Parathyroid adenoma (tissue), 2 donors: ENCODE measurements around the gene CHIT1.
"Not testable (repeated sequence)": the region's sequence is repeated elsewhere in the genome, so short reads cannot be mapped to it uniquely, and the experiment has no call there.

ENCODE experiments used
- H2AFZ ChIP-seq: fragments of 300-600 bp; sonication (generic); one replicate; pipeline ENCODE4 v1.7.0; 2017; ENCODE audit warnings: antibody characterized with exemption, mild to moderate bottlenecking
- H3K27ac ChIP-seq: fragments of 300-600 bp; sonication (generic); one replicate; pipeline ENCODE4 v1.7.0; 2017
- H3K27me3 ChIP-seq: fragments of 300-600 bp; sonication (generic); one replicate; pipeline ENCODE4 v1.7.0; 2017; ENCODE audit warnings: low read length; ENCODE audit not compliant: control insufficient read depth, insufficient read depth
- H3K36me3 ChIP-seq: fragments of 300-600 bp; sonication (generic); one replicate; pipeline ENCODE4 v1.7.0; 2017; ENCODE audit warnings: low read length; ENCODE audit not compliant: control insufficient read depth, insufficient read depth
- H3K4me1 ChIP-seq: fragments of 300-600 bp; sonication (generic); one replicate; pipeline ENCODE4 v1.7.0; 2017; ENCODE audit warnings: control low read depth
- H3K4me2 ChIP-seq: fragments of 300-600 bp; sonication (generic); one replicate; pipeline ENCODE4 v1.7.0; 2017; ENCODE audit warnings: low read length
- H3K4me3 ChIP-seq: fragments of 300-600 bp; sonication (generic); one replicate; pipeline ENCODE4 v1.7.0; 2017; ENCODE audit warnings: low read depth, low read length
- H3K79me2 ChIP-seq: fragments of 300-600 bp; sonication (generic); one replicate; pipeline ENCODE4 v1.7.0; 2017; ENCODE audit warnings: control low read depth
- H3K9ac ChIP-seq: fragments of 300-600 bp; sonication (generic); one replicate; pipeline ENCODE4 v1.7.0; 2017; ENCODE audit warnings: mild to moderate bottlenecking
- H3K9me3 ChIP-seq: fragments of 300-600 bp; sonication (generic); one replicate; pipeline ENCODE4 v1.7.0; 2017; ENCODE audit warnings: low read length; ENCODE audit not compliant: control insufficient read depth
- CTCF ChIP-seq: fragments of 300-600 bp; sonication (generic); IDR thresholded peaks from one replicate; pipeline ENCODE4 v1.7.0; 2017; ENCODE audit warnings: antibody characterized with exemption, mild to moderate bottlenecking
- donor health status: primary hyperparathyroidism.

CHIT1 gene

GRCh38 chr1:203270448-203270847, 41.0 kb upstream of the CHIT1 start:
- Histone ChIP-seq H3K4me2 (no peak overlapping the region), H3K9ac (no peak overlapping the region), H3K4me1 (no peaks in the 10 kb centered on the region), H3K27me3 (no peaks in the 10 kb centered on the region), H3K79me2 (no peaks in the 10 kb centered on the region), H3K36me3 (no peaks in the 10 kb centered on the region), H2AFZ (no peak overlapping the region), H3K4me3 (no peak overlapping the region), H3K9me3 (no peaks in the 10 kb centered on the region), H3K27ac (no peak overlapping the region)
- no peak for TF ChIP-seq CTCF

GRCh38 chr1:203269654-203270020, 40.2 kb upstream of the CHIT1 start:
- H3K4me1 ChIP-seq, result no peaks in the 10 kb centered on the region
- no peaks in the 10 kb centered on the region for H3K79me2 ChIP-seq
- H3K36me3 ChIP-seq, result no peaks in the 10 kb centered on the region
- no peaks in the 10 kb centered on the region for H3K9me3 ChIP-seq
- H3K27me3 ChIP-seq, result no peaks in the 10 kb centered on the region
- H3K4me2 ChIP-seq, result no peak overlapping the region
- no peak overlapping the region for H3K4me3 ChIP-seq
- no peak for TF ChIP-seq CTCF
- no peak overlapping the region for H3K9ac ChIP-seq
- no peak overlapping the region for H3K27ac ChIP-seq
- no peak overlapping the region for H2AFZ ChIP-seq

GRCh38 chr1:203268901-203269653, 39.6 kb upstream of the CHIT1 start:
- Histone ChIP-seq H3K4me1 (no peaks in the 10 kb centered on the region), H3K4me2 (no peak overlapping the region), H3K9me3 (no peaks in the 10 kb centered on the region), H3K9ac (no peak overlapping the region), H3K27ac (peak overlapping the region; percentile 62), H3K27me3 (no peaks in the 10 kb centered on the region), H3K79me2 (no peaks in the 10 kb centered on the region), H2AFZ (peak overlapping the region; percentile 72), H3K4me3 (no peak overlapping the region), H3K36me3 (no peaks in the 10 kb centered on the region)
- peak; percentile 83 for TF ChIP-seq CTCF

GRCh38 chr1:203267912-203268311, 38.4 kb upstream of the CHIT1 start:
- no peak overlapping the region for H3K9ac ChIP-seq
- no peaks in the 10 kb centered on the region for H3K4me1 ChIP-seq
- H3K4me2 ChIP-seq, result peak overlapping the region; percentile 63
- H3K4me3 ChIP-seq, result no peak overlapping the region
- H3K36me3 ChIP-seq, result no peaks in the 10 kb centered on the region
- H3K27ac ChIP-seq, result peak overlapping the region; percentile 56
- TF ChIP-seq CTCF, result no peak
- H3K79me2 ChIP-seq, result no peaks in the 10 kb centered on the region
- H2AFZ ChIP-seq, result peak overlapping the region; percentile 82
- no peaks in the 10 kb centered on the region for H3K9me3 ChIP-seq
- no peaks in the 10 kb centered on the region for H3K27me3 ChIP-seq

GRCh38 chr1:203267347-203267846, 37.9 kb upstream of the CHIT1 start:
- no peaks in the 10 kb centered on the region for H3K36me3 ChIP-seq
- no peaks in the 10 kb centered on the region for H3K79me2 ChIP-seq
- no peaks in the 10 kb centered on the region for H3K9me3 ChIP-seq
- peak overlapping the region; percentile 63 for H3K4me2 ChIP-seq
- no peaks in the 10 kb centered on the region for H3K27me3 ChIP-seq
- TF ChIP-seq CTCF, result peak; percentile 83
- H2AFZ ChIP-seq, result peak overlapping the region; percentile 82
- H3K27ac ChIP-seq, result peak overlapping the region; percentile 56
- H3K9ac ChIP-seq, result no peak overlapping the region
- H3K4me1 ChIP-seq, result no peaks in the 10 kb centered on the region
- H3K4me3 ChIP-seq, result peak overlapping the region; percentile 63

GRCh38 chr1:203266140-203266539, 36.7 kb upstream of the CHIT1 start:
- H3K79me2 ChIP-seq, H3K4me2 ChIP-seq, H3K27me3 ChIP-seq, H3K4me3 ChIP-seq, H3K27ac ChIP-seq, H3K36me3 ChIP-seq, H3K9me3 ChIP-seq, H3K9ac ChIP-seq, H2AFZ ChIP-seq, H3K4me1 ChIP-seq: not testable (repeated sequence)
